Muscle layer of colon (tissue), 2 donors: ENCODE data around the gene CPB2.

Experiments used
- H3K27ac ChIP-seq: one replicate; pipeline ENCODE4 v1.7.0; 2013; ENCODE audit warnings: low read depth, mild to moderate bottlenecking, low read length, moderate library complexity
- H3K27me3 ChIP-seq, 2 donors: one replicate each; pipeline ENCODE4 v1.7.0; 2013; ENCODE audit warnings: low read length in 2 of 2, mild to moderate bottlenecking in 2 of 2; ENCODE audit not compliant: insufficient read depth in 2 of 2, control insufficient read depth in 1 of 2
- H3K36me3 ChIP-seq: one replicate; pipeline ENCODE4 v1.7.0; 2013; ENCODE audit warnings: mild to moderate bottlenecking, low read length; ENCODE audit not compliant: insufficient read depth
- H3K4me1 ChIP-seq: one replicate; pipeline ENCODE4 v1.7.0; 2013; ENCODE audit warnings: mild to moderate bottlenecking, low read length; ENCODE audit not compliant: insufficient read depth
- H3K4me3 ChIP-seq, 2 donors: one replicate each; pipeline ENCODE4 v1.7.0; 2013; ENCODE audit warnings: low read length in 2 of 2, low read depth in 1 of 2, mild to moderate bottlenecking in 1 of 2, moderate library complexity in 1 of 2
- H3K9ac ChIP-seq: one replicate; pipeline ENCODE4 v1.7.0; 2013; ENCODE audit warnings: low read length
- H3K9me3 ChIP-seq: one replicate; pipeline ENCODE4 v1.7.0; 2013; ENCODE audit warnings: mild to moderate bottlenecking, low read length
- donor health status: abdominal sarcoma.
- donor health status: Adenocarcinoma of cecum.

CPB2 gene

GRCh38 chr13:46039411-46040182 is 65.2 kb downstream of the CPB2 start:
- Histone ChIP-seq H3K9ac (no peak overlapping the region), H3K36me3 (peaks cover 17% of the 10 kb centered on the region), H3K9me3 (no peaks in the 10 kb centered on the region), H3K4me3 (no peak overlapping the region), H3K4me1 (no peaks in the 10 kb centered on the region), H3K27ac (no peak overlapping the region), H3K27me3 (no peaks in the 10 kb centered on the region)

- Histone ChIP-seq H3K9ac (no peak overlapping the region), H3K9me3 (no peaks in the 10 kb centered on the region), H3K36me3 (peaks cover 25% of the 10 kb centered on the region), H3K4me3 (no peak overlapping the region), H3K4me1 (no peaks in the 10 kb centered on the region), H3K27me3 (no peaks in the 10 kb centered on the region), H3K27ac (no peak overlapping the region)
Measured at GRCh38 chr13:46038296-46038695, 66.5 kb downstream of the CPB2 start.

GRCh38 chr13:46035066-46035465 is 69.8 kb downstream of the CPB2 start:
- Histone ChIP-seq H3K9me3 (no peaks in the 10 kb centered on the region), H3K9ac (no peak overlapping the region), H3K27me3 (no peaks in the 10 kb centered on the region), H3K27ac (no peak overlapping the region), H3K36me3 (peaks cover 20% of the 10 kb centered on the region), H3K4me1 (no peaks in the 10 kb centered on the region), H3K4me3 (no peak overlapping the region)

- Histone ChIP-seq H3K9ac (no peak overlapping the region), H3K9me3 (no peaks in the 10 kb centered on the region), H3K27me3 (no peaks in the 10 kb centered on the region), H3K36me3 (peaks cover 13% of the 10 kb centered on the region), H3K4me3 (no peak overlapping the region), H3K4me1 (no peaks in the 10 kb centered on the region), H3K27ac (no peak overlapping the region)
Measured at GRCh38 chr13:46032341-46032740, 72.5 kb downstream of the CPB2 start.

GRCh38 chr13:46031581-46032263 is 73.1 kb downstream of the CPB2 start:
- Histone ChIP-seq H3K9me3 (no peaks in the 10 kb centered on the region), H3K27ac (no peak overlapping the region), H3K4me1 (no peaks in the 10 kb centered on the region), H3K9ac (no peak overlapping the region), H3K27me3 (no peaks in the 10 kb centered on the region), H3K4me3 (no peak overlapping the region), H3K36me3 (peaks cover 13% of the 10 kb centered on the region)

- no peaks in the 10 kb centered on the region for H3K36me3 ChIP-seq
- H3K4me3 ChIP-seq, result no peak overlapping the region
- no peak overlapping the region for H3K9ac ChIP-seq
- H3K4me1 ChIP-seq, result no peaks in the 10 kb centered on the region
- no peak overlapping the region for H3K27ac ChIP-seq
- H3K27me3 ChIP-seq, result no peaks in the 10 kb centered on the region
- H3K9me3 ChIP-seq, result no peaks in the 10 kb centered on the region
Measured at GRCh38 chr13:46025157-46025556, 79.7 kb downstream of the CPB2 start.

- Histone ChIP-seq H3K4me3 (no peak overlapping the region), H3K9ac (no peak overlapping the region), H3K9me3 (no peaks in the 10 kb centered on the region), H3K27ac (no peak overlapping the region), H3K4me1 (no peaks in the 10 kb centered on the region), H3K27me3 (no peaks in the 10 kb centered on the region), H3K36me3 (peaks cover 11% of the 10 kb centered on the region)
Measured at GRCh38 chr13:46022481-46022880, 82.4 kb downstream of the CPB2 start.

GRCh38 chr13:46016216-46016615 is 88.6 kb downstream of the CPB2 start:
- Histone ChIP-seq H3K9ac (no peak overlapping the region), H3K36me3 (peaks cover 15% of the 10 kb centered on the region), H3K27ac (no peak overlapping the region), H3K4me3 (no peak overlapping the region), H3K4me1 (no peaks in the 10 kb centered on the region), H3K9me3 (no peaks in the 10 kb centered on the region), H3K27me3 (no peaks in the 10 kb centered on the region)

GRCh38 chr13:46015366-46015765 is 89.5 kb downstream of the CPB2 start:
- H3K9ac ChIP-seq, result no peak overlapping the region
- H3K36me3 ChIP-seq, result peaks cover 17% of the 10 kb centered on the region
- H3K4me1 ChIP-seq, result no peaks in the 10 kb centered on the region
- H3K27me3 ChIP-seq, result no peaks in the 10 kb centered on the region
- H3K27ac ChIP-seq, result no peak overlapping the region
- H3K9me3 ChIP-seq, result no peaks in the 10 kb centered on the region
- no peak overlapping the region for H3K4me3 ChIP-seq

- Histone ChIP-seq H3K9ac (no peak overlapping the region), H3K9me3 (no peaks in the 10 kb centered on the region), H3K4me1 (no peaks in the 10 kb centered on the region), H3K27ac (no peak overlapping the region), H3K4me3 (no peak overlapping the region), H3K27me3 (no peaks in the 10 kb centered on the region), H3K36me3 (peaks cover 22% of the 10 kb centered on the region)
Measured at GRCh38 chr13:46012404-46012803, 92.4 kb downstream of the CPB2 start.

GRCh38 chr13:46010148-46010547 is 94.7 kb downstream of the CPB2 start:
- no peak overlapping the region for H3K27ac ChIP-seq
- H3K4me3 ChIP-seq, result no peak overlapping the region
- H3K9ac ChIP-seq, result no peak overlapping the region
- H3K27me3 ChIP-seq, result no peaks in the 10 kb centered on the region
- H3K36me3 ChIP-seq, result peaks cover 26% of the 10 kb centered on the region
- no peaks in the 10 kb centered on the region for H3K9me3 ChIP-seq
- no peaks in the 10 kb centered on the region for H3K4me1 ChIP-seq

- no peaks in the 10 kb centered on the region for H3K27me3 ChIP-seq
- H3K36me3 ChIP-seq, result peaks cover 26% of the 10 kb centered on the region
- H3K9me3 ChIP-seq, result no peaks in the 10 kb centered on the region
- no peak overlapping the region for H3K9ac ChIP-seq
- H3K27ac ChIP-seq, result no peak overlapping the region
- H3K4me3 ChIP-seq, result no peak overlapping the region
- no peaks in the 10 kb centered on the region for H3K4me1 ChIP-seq
Measured at GRCh38 chr13:46008631-46009030, 96.2 kb downstream of the CPB2 start.
